ENCODE data around the gene AOC3. TPM values are rescaled to one million over a fixed set of nuclear protein-coding genes. Genes with fewer than 3 reads are reported as not detected.

Gene AOC3
- total and polyA plus RNA-seq, 2 of the 13 experiments (the other 11 are each of a cell fraction or from before 2014, with no cell fraction given) = 8.7 to 51.7 TPM

DNA sequence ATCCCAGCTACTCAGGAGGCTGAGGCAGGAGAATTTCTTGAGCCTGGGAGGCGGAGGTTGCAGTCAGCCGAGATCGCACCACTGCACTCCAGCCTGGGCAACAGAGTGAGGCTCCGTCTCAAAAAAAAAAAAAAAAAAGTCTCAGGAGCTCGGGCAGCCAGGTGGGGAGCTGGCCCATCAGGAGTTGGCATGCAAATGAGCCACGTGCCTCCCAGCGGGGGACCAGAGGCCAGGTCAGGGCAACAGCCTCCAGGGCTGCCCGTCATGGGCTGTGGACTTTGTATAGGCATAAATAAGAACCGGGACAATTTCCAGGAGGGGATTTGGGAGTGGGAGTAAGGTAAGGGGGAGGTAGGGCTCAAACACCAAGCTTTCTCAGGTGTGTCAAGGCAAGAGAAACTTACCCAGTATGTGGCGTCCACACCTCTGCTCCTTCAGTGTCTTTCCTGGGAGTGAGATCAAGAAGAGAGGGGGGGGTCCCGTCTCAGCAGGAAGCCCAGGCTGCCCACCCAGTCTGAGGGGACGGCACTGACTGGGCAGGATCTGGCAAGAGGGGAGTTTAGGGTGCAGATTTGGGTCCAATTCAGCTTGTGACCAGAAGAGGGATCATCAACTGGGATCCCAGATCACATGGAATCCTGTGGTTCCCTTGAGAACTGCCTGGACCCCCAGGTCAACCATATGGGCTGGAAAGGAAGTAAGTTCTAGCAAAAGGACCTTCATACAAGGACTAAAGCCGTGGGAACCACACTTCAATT lies 27.3 kb downstream of the AOC3 start (continued):
- TF ChIP-seq, protein P1, sequence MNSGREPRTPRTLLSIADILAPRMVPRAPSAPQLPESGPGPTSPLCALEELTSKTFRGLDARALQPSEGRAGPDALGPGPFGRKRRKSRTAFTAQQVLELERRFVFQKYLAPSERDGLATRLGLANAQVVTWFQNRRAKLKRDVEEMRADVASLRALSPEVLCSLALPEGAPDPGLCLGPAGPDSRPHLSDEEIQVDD (CRISPR knock-in tag; IDR thresholded peaks at IDR 0.05; ENCODE audit: borderline replicate concordance) = 0 out of 2 replicates have a peak, but pooled peaks have one; percentile 11
- TF ChIP-seq, protein P2, sequence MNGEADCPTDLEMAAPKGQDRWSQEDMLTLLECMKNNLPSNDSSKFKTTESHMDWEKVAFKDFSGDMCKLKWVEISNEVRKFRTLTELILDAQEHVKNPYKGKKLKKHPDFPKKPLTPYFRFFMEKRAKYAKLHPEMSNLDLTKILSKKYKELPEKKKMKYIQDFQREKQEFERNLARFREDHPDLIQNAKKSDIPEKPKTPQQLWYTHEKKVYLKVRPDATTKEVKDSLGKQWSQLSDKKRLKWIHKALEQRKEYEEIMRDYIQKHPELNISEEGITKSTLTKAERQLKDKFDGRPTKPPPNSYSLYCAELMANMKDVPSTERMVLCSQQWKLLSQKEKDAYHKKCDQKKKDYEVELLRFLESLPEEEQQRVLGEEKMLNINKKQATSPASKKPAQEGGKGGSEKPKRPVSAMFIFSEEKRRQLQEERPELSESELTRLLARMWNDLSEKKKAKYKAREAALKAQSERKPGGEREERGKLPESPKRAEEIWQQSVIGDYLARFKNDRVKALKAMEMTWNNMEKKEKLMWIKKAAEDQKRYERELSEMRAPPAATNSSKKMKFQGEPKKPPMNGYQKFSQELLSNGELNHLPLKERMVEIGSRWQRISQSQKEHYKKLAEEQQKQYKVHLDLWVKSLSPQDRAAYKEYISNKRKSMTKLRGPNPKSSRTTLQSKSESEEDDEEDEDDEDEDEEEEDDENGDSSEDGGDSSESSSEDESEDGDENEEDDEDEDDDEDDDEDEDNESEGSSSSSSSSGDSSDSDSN (CRISPR knock-in tag; IDR thresholded peaks at IDR 0.05) = peak; percentile 32
- TF ChIP-seq, protein P3, sequence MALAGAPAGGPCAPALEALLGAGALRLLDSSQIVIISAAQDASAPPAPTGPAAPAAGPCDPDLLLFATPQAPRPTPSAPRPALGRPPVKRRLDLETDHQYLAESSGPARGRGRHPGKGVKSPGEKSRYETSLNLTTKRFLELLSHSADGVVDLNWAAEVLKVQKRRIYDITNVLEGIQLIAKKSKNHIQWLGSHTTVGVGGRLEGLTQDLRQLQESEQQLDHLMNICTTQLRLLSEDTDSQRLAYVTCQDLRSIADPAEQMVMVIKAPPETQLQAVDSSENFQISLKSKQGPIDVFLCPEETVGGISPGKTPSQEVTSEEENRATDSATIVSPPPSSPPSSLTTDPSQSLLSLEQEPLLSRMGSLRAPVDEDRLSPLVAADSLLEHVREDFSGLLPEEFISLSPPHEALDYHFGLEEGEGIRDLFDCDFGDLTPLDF (CRISPR knock-in tag; IDR thresholded peaks at IDR 0.05) = no peak
- TF ChIP-seq ZFY (CRISPR knock-in tag; IDR thresholded peaks at IDR 0.05) = no peak; the same call in 1 of the 2 replicates
- peak; percentile 84 for TF ChIP-seq RXRA (CRISPR knock-in tag; IDR thresholded peaks at IDR 0.05)
- no peak for TF ChIP-seq ISL2 (CRISPR knock-in tag; IDR thresholded peaks at IDR 0.05)
- TF ChIP-seq JUND (CRISPR knock-in tag; IDR thresholded peaks at IDR 0.05) = no peak
- TF ChIP-seq, protein P4, sequence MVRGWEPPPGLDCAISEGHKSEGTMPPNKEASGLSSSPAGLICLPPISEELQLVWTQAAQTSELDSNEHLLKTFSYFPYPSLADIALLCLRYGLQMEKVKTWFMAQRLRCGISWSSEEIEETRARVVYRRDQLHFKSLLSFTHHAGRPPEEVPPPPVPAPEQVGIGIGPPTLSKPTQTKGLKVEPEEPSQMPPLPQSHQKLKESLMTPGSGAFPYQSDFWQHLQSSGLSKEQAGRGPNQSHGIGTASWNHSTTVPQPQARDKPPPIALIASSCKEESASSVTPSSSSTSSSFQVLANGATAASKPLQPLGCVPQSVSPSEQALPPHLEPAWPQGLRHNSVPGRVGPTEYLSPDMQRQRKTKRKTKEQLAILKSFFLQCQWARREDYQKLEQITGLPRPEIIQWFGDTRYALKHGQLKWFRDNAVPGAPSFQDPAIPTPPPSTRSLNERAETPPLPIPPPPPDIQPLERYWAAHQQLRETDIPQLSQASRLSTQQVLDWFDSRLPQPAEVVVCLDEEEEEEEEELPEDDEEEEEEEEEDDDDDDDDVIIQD (CRISPR knock-in tag; IDR thresholded peaks at IDR 0.05; ENCODE audit: low read depth) = no peak
- TF ChIP-seq MYC (CRISPR knock-in tag; IDR thresholded peaks at IDR 0.05; ENCODE audit: borderline replicate concordance) = peak; percentile 52; the same call in 1 of the 2 replicates
- TF ChIP-seq, protein P5, sequence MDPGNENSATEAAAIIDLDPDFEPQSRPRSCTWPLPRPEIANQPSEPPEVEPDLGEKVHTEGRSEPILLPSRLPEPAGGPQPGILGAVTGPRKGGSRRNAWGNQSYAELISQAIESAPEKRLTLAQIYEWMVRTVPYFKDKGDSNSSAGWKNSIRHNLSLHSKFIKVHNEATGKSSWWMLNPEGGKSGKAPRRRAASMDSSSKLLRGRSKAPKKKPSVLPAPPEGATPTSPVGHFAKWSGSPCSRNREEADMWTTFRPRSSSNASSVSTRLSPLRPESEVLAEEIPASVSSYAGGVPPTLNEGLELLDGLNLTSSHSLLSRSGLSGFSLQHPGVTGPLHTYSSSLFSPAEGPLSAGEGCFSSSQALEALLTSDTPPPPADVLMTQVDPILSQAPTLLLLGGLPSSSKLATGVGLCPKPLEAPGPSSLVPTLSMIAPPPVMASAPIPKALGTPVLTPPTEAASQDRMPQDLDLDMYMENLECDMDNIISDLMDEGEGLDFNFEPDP (CRISPR knock-in tag; conservative IDR thresholded peaks at IDR 0.05) = no peak
- TF ChIP-seq, protein P6, sequence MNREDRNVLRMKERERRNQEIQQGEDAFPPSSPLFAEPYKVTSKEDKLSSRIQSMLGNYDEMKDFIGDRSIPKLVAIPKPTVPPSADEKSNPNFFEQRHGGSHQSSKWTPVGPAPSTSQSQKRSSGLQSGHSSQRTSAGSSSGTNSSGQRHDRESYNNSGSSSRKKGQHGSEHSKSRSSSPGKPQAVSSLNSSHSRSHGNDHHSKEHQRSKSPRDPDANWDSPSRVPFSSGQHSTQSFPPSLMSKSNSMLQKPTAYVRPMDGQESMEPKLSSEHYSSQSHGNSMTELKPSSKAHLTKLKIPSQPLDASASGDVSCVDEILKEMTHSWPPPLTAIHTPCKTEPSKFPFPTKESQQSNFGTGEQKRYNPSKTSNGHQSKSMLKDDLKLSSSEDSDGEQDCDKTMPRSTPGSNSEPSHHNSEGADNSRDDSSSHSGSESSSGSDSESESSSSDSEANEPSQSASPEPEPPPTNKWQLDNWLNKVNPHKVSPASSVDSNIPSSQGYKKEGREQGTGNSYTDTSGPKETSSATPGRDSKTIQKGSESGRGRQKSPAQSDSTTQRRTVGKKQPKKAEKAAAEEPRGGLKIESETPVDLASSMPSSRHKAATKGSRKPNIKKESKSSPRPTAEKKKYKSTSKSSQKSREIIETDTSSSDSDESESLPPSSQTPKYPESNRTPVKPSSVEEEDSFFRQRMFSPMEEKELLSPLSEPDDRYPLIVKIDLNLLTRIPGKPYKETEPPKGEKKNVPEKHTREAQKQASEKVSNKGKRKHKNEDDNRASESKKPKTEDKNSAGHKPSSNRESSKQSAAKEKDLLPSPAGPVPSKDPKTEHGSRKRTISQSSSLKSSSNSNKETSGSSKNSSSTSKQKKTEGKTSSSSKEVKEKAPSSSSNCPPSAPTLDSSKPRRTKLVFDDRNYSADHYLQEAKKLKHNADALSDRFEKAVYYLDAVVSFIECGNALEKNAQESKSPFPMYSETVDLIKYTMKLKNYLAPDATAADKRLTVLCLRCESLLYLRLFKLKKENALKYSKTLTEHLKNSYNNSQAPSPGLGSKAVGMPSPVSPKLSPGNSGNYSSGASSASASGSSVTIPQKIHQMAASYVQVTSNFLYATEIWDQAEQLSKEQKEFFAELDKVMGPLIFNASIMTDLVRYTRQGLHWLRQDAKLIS (CRISPR knock-in tag; IDR thresholded peaks at IDR 0.05) = no peak
- no peak for TF ChIP-seq CAMTA2 (CRISPR knock-in tag; IDR thresholded peaks at IDR 0.05; ENCODE audit: borderline replicate concordance)
- 0 out of 2 replicates have a peak, but pooled peaks have one; percentile 6 for TF ChIP-seq CREM (IDR thresholded peaks at IDR 0.05)
- no peak for TF ChIP-seq CREM (CRISPR knock-in tag; IDR thresholded peaks at IDR 0.05)
- TF ChIP-seq SATB2 (CRISPR knock-in tag; IDR thresholded peaks at IDR 0.05) = no peak

All from HepG2 (cell line).